B cell (primary cell): Measurements from ENCODE around the gene TBC1D2. TPM values are rescaled to one million over a fixed set of nuclear protein-coding genes. Genes with fewer than 3 reads are reported as not detected.

ENCODE experiments used
- ATAC-seq: fragments of 200-7000 bp; cut with Tn5 transposase; one replicate; pipeline ENCODE4 v1.10.0; 2021; ENCODE audit warnings: low read depth, mild to moderate bottlenecking, moderate number of reproducible peaks, moderate library complexity
- CTCF ChIA-PET: fragments of 350-600 bp; sonication (Branson Sonifier 250); formaldehyde crosslinking; loops from one replicate; lab custom pipeline; 2021; ENCODE audit warnings: antibody characterized with exemption, inconsistent platforms; lab: Charles Lee
- POLR2A ChIA-PET: fragments of 350-600 bp; sonication (Branson Sonifier 250); formaldehyde crosslinking; loops from one replicate; lab custom pipeline; 2021; ENCODE audit warnings: antibody characterized with exemption; lab: Charles Lee
- DNase-seq: peaks from one replicate; pipeline ENCODE4 v3.0.0; 2013
- H2AFZ ChIP-seq: 2 replicates; pipeline ENCODE4 v1.6.1; 2012; ENCODE audit warnings: mild to moderate bottlenecking, low read depth, low read length; ENCODE audit not compliant: insufficient read depth, poor library complexity, severe bottlenecking
- H3K27ac ChIP-seq, 2 donors: 1 replicate in 1 of 2; 2 replicates in 1 of 2; pipeline ENCODE4 v1.5.1; 2012 to 2013; ENCODE audit warnings: low read length in 2 of 2, mild to moderate bottlenecking in 2 of 2, moderate library complexity in 1 of 2
- H3K27me3 ChIP-seq, 4 experiments: fragments of 200-600 bp in 1 of 4; sonication (generic) in 1 of 4; replicated peaks in 1 of 4; 1 replicate in 2 of 4; 2 replicates in 2 of 4; pipeline versions ENCODE4 v1.6.1 to v1.7.0; 2013 to 2016; ENCODE audit warnings: low read length in 3 of 4, mild to moderate bottlenecking in 2 of 4, mixed read lengths in 1 of 4, moderate library complexity in 1 of 4; ENCODE audit not compliant: insufficient read depth in 4 of 4, control insufficient read depth in 3 of 4; ENCODE audit errors: control extremely low read depth in 1 of 4
- H3K36me3 ChIP-seq, 2 experiments: replicated peaks in 1 of 2; 1 replicate in 1 of 2; 2 replicates in 1 of 2; pipeline versions ENCODE4 v1.6.1 to v1.7.1; 2013; ENCODE audit warnings: low read length in 1 of 2; ENCODE audit not compliant: insufficient read depth in 2 of 2, control insufficient read depth in 1 of 2; ENCODE audit errors: control extremely low read depth in 1 of 2, extremely low read depth in 1 of 2
- H3K4me1 ChIP-seq, 2 donors: fragments of 200-600 bp in 1 of 2; sonication (generic) in 1 of 2; 1 replicate in 1 of 2; 2 replicates in 1 of 2; pipeline versions ENCODE4 v1.5.1 to v1.6.1; 2013 to 2017; ENCODE audit warnings: low read length in 2 of 2; ENCODE audit not compliant: control insufficient read depth in 2 of 2, insufficient read depth in 2 of 2
- H3K4me2 ChIP-seq: replicated peaks from 2 replicates; pipeline ENCODE3; 2012; ENCODE audit warnings: mild to moderate bottlenecking, low read depth, low read length; ENCODE audit not compliant: poor library complexity, severe bottlenecking
- H3K4me3 ChIP-seq, 5 experiments: fragments of 200-600 bp in 1 of 5; sonication (generic) in 1 of 5; 1 replicate in 3 of 5; 2 replicates in 2 of 5; pipeline versions ENCODE4 v1.5.1 to v1.7.0; 2011 to 2016; ENCODE audit warnings: low read length in 4 of 5, mild to moderate bottlenecking in 4 of 5, low read depth in 2 of 5, control low read depth in 1 of 5, moderate library complexity in 1 of 5; ENCODE audit not compliant: insufficient read depth in 1 of 5; ENCODE audit errors: control extremely low read depth in 1 of 5, extremely low read depth in 1 of 5
- H3K79me2 ChIP-seq: fragments of 200-600 bp; sonication (generic); one replicate; pipeline ENCODE4 v1.6.0; 2016; ENCODE audit warnings: low read length; ENCODE audit not compliant: control insufficient read depth, insufficient read depth
- H3K9ac ChIP-seq: fragments of 200-600 bp; sonication (generic); 2 replicates; pipeline ENCODE4 v1.6.1; 2017; ENCODE audit warnings: mild to moderate bottlenecking, low read length, moderate library complexity
- H3K9me3 ChIP-seq, 3 donors: one replicate each; pipeline versions ENCODE4 v1.6.1 to v1.7.1; 2013; ENCODE audit warnings: low read length in 2 of 3; ENCODE audit not compliant: control insufficient read depth in 2 of 3, insufficient read depth in 1 of 3; ENCODE audit errors: control extremely low read depth in 1 of 3
- H4K20me1 ChIP-seq: 2 replicates; pipeline ENCODE4 v1.6.0; 2012; ENCODE audit warnings: mild to moderate bottlenecking, low read length; ENCODE audit not compliant: insufficient read depth, control insufficient read depth, poor library complexity, severe bottlenecking
- H3K27ac Mint-ChIP-seq: one replicate; pipeline ENCODE4 v1.8.0; 2021; ENCODE audit warnings: mixed read lengths
- H3K27me3 Mint-ChIP-seq: one replicate; pipeline ENCODE4 v1.8.0; 2021; ENCODE audit warnings: mixed read lengths
- H3K4me1 Mint-ChIP-seq: one replicate; pipeline ENCODE4 v1.8.0; 2021; ENCODE audit warnings: mixed read lengths
- H3K4me3 Mint-ChIP-seq: one replicate; pipeline ENCODE4 v1.8.0; 2021; ENCODE audit warnings: mixed read lengths
- H3K9me3 Mint-ChIP-seq: one replicate; pipeline ENCODE4 v1.8.0; 2022; ENCODE audit warnings: mixed read lengths; ENCODE audit not compliant: insufficient read depth
- CTCF ChIP-seq: fragments of 200-600 bp; IDR thresholded peaks from one replicate; pipeline ENCODE4 v1.8.0; 2022; ENCODE audit warnings: antibody characterized with exemption, mild to moderate bottlenecking
- EZH2 ChIP-seq: IDR thresholded peaks from 2 replicates; pipeline ENCODE4 v1.6.1; 2012; ENCODE audit warnings: borderline replicate concordance, low read depth, mild to moderate bottlenecking, moderate library complexity, low read length; ENCODE audit not compliant: insufficient read depth, poor library complexity, severe bottlenecking
- WGBS: methylation state at CpG from one replicate; pipeline ENCODE4 v1.1.5; 2013; ENCODE audit warnings: missing lambda C conversion rate; ENCODE audit not compliant: insufficient coverage; 5-methylcytosine and 5-hydroxymethylcytosine counted together
- intact Hi-C: fragments of 100-400 bp; cut with micrococcal nuclease; formaldehyde crosslinking; loops from one replicate; pipeline ENCODE4 v1.10.0; 2022
- polyA plus RNA-seq: library from polyadenylated mRNA; depleted of rRNA; stranded (reverse); fragments of >200 nt; gene quantifications from 2 replicates; pipeline ENCODE4 v1.2.3, GENCODE V29; 2012
- total RNA-seq, 2 donors: library from RNA; stranded (reverse); fragments of 120-200 nt in 1 of 2; gene quantifications; 1 replicate in 1 of 2; 2 replicates in 1 of 2; pipeline versions ENCODE4 v1.2.3 to v1.2.4, GENCODE V29; 2013 to 2022

Gene TBC1D2
- total and polyA plus RNA-seq, 2 donors (not counting 1 experiment from before 2014, with no cell fraction given), result 5.0 to 5.3 TPM

GRCh38 chr9:98235126-98235525, 20.3 kb downstream of the TBC1D2 start:
- no peak for DNase-seq
- no peaks in the 10 kb centered on the region for H3K79me2 ChIP-seq
- H3K27ac Mint-ChIP-seq, result no peak overlapping the region
- 96% methylated on average over 6 of the region's 9 CpGs for WGBS
- no peak for TF ChIP-seq CTCF
- TF ChIP-seq EZH2, result no peak
- H2AFZ ChIP-seq, result no peak overlapping the region
- H3K4me1 Mint-ChIP-seq, result peaks cover 2% of the 10 kb centered on the region
- no peaks in the 10 kb centered on the region for H3K4me1 ChIP-seq
- CTCF ChIA-PET, result interaction anchor here (0.7 to 2.1 kb wide), 7 partner anchors 14 to 201 kb away, joined by 3 to 8 read pairs (median 3); partner anchors contain the start of gene TBC1D2
- ATAC-seq, result no peak
- H3K9me3 ChIP-seq, result no peaks in the 10 kb centered on the region
- no peaks in the 10 kb centered on the region for H3K9me3 Mint-ChIP-seq
- no peaks in the 10 kb centered on the region for H3K27me3 Mint-ChIP-seq
- H3K27me3 ChIP-seq, result no peaks in the 10 kb centered on the region
- no peak overlapping the region for H3K9ac ChIP-seq
- no peak overlapping the region for H3K4me3 ChIP-seq
- H3K36me3 ChIP-seq, result peaks cover 0 to 5% of the 10 kb centered on the region in 2 experiments
- H3K27ac ChIP-seq, result no peak overlapping the region
- H3K4me3 Mint-ChIP-seq, result no peak overlapping the region
- POLR2A ChIA-PET, result no interaction called here
- intact Hi-C loops, result no loop called here
- H3K4me2 ChIP-seq, result no peak overlapping the region
- H4K20me1 ChIP-seq, result no peaks in the 10 kb centered on the region

GRCh38 chr9:98234245-98234825, 21.1 kb downstream of the TBC1D2 start:
- WGBS, result 89% methylated on average over 8 of the region's 9 CpGs
- Histone ChIP-seq H3K9ac (no peak overlapping the region), H3K36me3 (peaks cover 0 to 5% of the 10 kb centered on the region in 2 experiments), H3K27me3 (no peaks in the 10 kb centered on the region), H3K27ac (no peak overlapping the region), H2AFZ (no peak overlapping the region), H3K4me2 (no peak overlapping the region), H3K79me2 (no peaks in the 10 kb centered on the region), H3K9me3 (no peaks in the 10 kb centered on the region), H3K4me3 (no peak overlapping the region), H3K4me1 (no peaks in the 10 kb centered on the region), H4K20me1 (no peaks in the 10 kb centered on the region)
- no peaks in the 10 kb centered on the region for H3K27me3 Mint-ChIP-seq
- TF ChIP-seq EZH2 (no peak), CTCF (no peak)
- intact Hi-C loops, result no loop called here
- H3K4me1 Mint-ChIP-seq, result peaks cover 2% of the 10 kb centered on the region
- H3K27ac Mint-ChIP-seq, result no peak overlapping the region
- CTCF ChIA-PET, result interaction anchor here (0.7 to 2.1 kb wide), 5 partner anchors 13 to 200 kb away, joined by 3 to 8 read pairs (median 5); no protein-coding TSS in a partner anchor
- POLR2A ChIA-PET, result no interaction called here
- H3K9me3 Mint-ChIP-seq, result no peaks in the 10 kb centered on the region
- DNase-seq, result no peak
- H3K4me3 Mint-ChIP-seq, result no peak overlapping the region
- no peak for ATAC-seq
